SKM-1 treated with dmso at 0.1 percent for 144 hours (cell line): Measurements from ENCODE around the gene CELF1.

Source experiments
- DNase-seq: peaks from one replicate; lab custom pipeline; 2025; ENCODE audit not compliant: unreplicated experiment; lab: John Stamatoyannopoulos, UW

The CELF1 gene

GRCh38 chr11:47488674-47489394 is 64.1 kb downstream of the CELF1 start:
- no peak for DNase-seq

- DNase-seq: no peak
These were observed 64.8 kb downstream of the CELF1 start for GRCh38 chr11:47488111-47488510.

DNA sequence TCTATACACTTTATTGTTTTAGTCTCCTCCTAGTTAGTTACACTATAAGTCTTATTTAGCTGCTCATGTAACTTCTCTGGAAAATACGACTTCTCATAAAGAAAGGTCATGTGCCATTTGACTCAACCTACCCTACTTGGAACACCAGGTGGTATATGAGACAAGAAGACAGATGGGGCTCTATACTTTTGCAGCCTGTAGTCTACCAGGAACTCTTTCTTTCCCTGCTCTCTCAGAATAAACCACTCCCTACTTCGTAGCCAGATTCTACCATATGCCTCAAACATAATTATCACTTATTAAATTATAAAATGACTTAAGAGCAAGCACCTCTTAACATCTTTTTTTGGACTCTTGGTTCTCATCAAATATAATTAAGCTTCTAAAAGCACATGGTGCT is 65.5 kb downstream of the CELF1 start:
- DNase-seq: no peak

GRCh38 chr11:47485107-47485506 is 67.8 kb downstream of the CELF1 start:
- no peak for DNase-seq

- DNase-seq: no peak
These were observed 69.5 kb downstream of the CELF1 start for GRCh38 chr11:47483457-47483856.

DNA sequence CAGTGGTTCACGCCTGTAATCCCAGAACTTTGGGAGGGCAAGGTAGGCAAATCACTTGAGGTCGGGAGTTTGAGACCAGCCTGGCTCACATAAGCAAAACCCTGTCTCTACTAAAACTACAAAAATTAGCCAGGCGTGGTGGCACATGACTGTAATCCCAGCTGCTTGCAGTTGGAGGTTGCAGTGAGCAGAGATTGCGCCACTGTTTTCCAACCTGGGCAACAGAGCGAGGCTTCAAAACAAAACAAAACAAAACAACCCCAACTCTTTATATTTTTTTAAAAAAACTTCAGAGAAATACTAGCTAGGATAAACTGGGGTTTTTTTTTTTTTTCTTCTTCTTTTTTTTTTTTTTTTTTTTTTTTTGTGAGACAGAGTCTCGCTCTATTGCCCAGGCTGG is 72.2 kb downstream of the CELF1 start:
- no peak for DNase-seq

- DNase-seq: no peak
These were observed 74.1 kb downstream of the CELF1 start for GRCh38 chr11:47478651-47479329.

DNA sequence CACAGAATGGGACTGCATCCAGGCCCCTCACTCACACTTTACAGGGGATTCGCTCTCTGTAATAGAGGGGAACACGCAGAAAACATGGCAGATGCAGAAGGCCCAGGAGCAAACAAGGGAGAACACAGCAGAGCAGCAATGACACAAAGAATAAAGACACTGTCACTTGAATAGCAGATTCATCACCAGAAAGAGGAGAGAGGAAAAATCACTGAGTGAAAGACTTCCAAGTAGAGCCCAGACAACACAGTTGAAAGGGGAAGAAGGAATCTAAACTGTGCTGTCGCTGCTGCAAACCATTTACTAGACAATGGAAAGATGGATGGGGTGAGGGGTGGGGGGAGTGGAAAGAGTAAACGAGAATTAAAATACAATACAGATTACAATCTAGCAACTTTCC is 75.2 kb downstream of the CELF1 start:
- no peak for DNase-seq

GRCh38 chr11:47477323-47477722 is 75.6 kb downstream of the CELF1 start:
- DNase-seq: no peak

DNA sequence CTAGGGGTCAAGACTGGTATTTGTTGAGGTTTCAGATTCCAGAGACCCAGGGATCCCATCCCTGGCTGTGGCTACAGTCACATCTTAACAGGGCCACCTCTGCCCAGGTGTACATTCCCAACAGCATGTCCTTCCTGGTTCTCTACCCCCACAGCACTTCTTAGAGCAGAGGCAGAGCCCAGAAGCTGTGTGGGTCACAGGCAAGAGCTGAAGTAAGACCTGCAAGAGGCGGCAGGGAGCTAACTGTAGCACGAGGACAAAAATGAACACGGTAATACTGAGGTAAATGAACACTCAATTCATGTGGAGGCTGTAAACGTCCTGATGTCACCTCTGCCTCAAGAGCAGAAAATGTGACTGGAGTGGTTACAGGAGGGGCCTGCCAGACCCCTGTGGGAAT is 82.3 kb downstream of the CELF1 start:
- DNase-seq: no peak

DNA sequence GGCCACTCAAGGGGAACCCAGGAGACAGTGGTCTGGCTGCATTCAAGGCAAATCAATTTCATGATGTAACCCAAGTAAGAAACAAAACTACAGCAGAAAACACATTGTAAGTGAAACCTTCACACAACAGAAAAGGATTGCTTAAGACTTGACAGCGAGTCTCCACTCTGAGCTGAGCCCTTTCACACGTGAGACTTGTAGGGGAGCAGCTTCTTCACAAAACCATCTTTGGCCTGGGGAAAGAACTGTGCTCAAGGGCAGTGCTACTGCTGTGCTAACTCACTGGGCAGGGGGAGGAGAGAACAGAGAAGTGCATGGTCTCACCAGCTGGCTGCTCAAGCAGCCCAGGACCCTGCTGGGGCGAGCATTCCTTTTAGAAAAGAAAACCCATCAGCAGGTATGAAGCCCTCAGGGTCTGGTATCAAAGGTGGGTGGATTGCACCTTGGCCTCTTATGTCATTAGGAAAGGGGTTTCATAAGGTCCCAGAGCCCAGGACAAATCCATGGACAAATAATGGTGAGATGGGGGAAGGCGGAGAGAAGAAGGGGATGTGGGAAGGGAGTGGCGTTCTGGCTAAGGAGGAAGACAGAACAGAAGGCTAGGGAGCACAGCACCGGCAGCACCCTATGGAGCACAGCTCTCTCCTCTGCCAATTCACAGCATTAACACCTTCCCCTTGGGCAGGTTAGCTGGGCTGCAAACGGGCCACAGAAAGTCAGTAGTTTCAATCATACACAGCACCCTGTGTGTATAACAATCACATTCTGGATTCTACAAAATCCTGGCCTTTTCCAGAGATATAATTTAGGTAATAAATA is 83.4 kb downstream of the CELF1 start:
- no peak for DNase-seq

DNA sequence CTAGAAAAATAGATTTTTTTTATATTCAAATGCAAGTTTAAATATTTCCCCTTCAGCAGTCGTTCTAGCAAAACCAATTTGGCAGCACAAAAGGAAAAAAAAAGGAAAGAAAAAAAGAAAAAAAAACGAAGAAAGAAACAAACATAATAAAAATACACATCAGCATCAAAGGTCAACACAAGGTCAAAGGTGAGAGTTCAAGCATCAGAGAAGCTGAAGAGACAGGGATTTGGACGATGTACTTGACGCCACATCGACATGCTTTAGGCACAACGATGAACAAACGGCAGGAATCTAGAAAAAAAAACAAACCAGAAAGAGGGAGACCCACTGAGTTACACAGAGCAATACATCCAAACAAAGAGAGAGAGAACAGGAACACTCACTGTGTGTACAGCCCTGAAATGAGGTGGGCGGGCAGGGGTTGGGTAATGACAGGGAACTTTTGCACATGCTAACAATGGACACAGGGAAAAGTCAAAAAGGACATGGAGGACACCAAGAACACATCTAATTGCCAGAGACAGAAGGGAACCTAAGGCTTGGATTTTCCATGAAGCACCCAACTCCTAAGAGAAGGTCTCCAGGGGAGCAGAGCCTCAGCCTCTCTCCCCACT is 84.2 kb downstream of the CELF1 start:
- no peak for DNase-seq

- no peak for DNase-seq
These were observed 85.6 kb downstream of the CELF1 start for GRCh38 chr11:47467357-47467756.

DNA sequence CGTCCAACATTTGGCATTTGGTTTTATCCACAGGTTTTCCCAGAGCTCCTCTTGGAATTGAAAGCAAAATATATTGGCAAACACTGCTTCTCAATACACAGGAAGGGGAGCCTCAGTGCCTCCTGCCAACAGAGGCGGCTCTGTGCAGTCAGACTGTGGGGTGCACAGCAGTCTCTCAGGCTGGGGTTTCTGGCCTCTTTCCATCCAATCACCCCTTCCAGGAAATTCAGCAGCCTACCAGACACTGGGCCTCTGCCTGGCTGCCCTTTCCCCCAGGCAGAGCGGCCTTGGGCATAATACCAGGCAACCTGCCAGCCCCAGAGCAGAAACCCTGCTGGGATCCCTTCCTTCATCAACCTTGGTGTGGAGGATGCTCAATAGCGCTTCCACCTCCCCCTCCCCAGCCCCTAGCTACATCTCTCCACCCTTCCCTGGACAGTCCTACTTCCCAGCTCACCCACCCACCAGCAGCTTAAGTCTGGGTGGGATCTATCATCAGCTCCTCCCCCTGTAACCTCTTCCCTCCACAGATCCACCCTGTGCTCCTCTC is 86.2 kb downstream of the CELF1 start:
- DNase-seq: no peak

DNA sequence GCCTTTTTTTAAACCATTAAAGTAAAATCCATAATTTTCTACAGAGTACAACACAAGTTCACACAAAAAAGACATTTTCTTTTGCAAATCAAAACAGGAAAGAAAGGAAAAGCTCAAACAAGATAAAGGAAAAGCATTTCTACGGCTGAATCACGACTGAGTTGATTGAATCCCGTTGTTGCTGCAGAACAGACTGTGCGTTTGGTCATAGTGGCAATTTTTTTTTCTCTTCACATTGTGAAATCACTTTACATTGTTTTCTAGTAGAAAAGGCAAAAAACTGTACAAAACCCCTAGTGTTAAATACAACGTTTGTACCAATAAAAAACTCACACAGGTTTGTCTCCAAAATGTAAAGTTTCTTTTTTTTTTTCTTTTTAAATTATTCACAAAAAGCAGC is 86.7 kb downstream of the CELF1 start:
- DNase-seq: no peak

GRCh38 chr11:47464483-47464882 is 88.4 kb downstream of the CELF1 start:
- no peak for DNase-seq

- no peak for DNase-seq
These were observed 91.1 kb downstream of the CELF1 start for GRCh38 chr11:47461876-47462275.

DNA sequence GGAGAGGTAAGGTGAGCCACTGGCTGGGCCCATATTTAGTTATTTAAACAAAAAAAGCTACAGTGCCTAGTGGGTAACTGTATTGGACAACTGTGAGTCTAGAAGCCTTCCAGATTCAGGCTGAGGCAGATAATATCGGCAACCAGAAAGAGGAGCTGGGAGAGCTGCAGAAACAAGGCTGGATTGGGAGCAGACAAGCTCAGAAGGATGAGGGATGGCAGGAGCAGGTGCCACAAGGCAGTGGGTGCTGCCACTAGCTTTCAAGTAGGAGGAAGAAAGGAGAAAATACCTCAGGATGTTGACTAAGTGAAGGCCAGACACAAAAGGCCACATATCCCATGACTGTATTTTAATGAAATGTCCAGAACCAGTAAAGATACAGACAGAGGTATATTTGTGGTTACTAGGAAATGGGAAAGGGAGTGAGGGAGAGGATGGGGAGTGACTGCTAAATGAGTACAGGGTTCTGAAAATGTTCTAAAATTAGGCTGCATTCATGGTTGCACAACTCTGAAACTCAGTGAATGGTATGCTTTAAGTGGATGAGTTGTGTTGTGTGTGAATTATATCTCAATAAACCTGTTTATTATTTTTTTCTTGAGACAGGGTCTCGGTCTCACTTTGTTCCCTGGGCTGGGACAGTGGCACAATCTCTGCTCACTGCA is 92.2 kb downstream of the CELF1 start:
- no peak for DNase-seq

GRCh38 chr11:47454258-47454671 is 98.7 kb downstream of the CELF1 start:
- DNase-seq: peak; percentile 88

DNA sequence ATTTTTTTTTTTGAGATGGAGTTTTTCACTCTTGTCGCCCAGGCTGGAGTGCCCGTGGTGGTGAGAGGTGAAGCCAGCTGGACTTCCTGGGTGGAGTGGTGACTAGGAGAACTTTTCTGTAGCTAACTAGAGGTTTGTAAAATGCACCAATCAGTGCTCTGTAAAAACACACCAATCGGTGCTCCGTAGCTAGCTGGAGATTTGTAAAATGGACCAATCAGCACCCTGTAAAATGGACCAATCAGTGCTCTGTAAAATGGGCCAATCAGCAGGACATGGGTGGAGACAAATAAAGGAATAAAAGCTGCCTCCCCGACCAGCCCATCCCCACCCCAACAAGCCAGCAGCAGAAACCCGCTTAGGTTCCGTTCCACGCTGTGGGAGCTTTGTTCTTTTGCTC is 99.6 kb downstream of the CELF1 start:
- no peak for DNase-seq

- no peak for DNase-seq
These were observed 100.9 kb downstream of the CELF1 start for GRCh38 chr11:47451990-47452389.
